GM18951 (cell line): ENCODE results near the gene GLUD2.
"Not testable (repeated sequence)": the region's sequence is repeated elsewhere in the genome, so short reads cannot be mapped to it uniquely, and the experiment has no call there.

ENCODE experiments used
- POLR2A ChIP-seq: IDR thresholded peaks from 4 replicates; pipeline ENCODE4 v1.6.1; 2011; ENCODE audit warnings: mild to moderate bottlenecking; ENCODE audit not compliant: insufficient read length, insufficient read depth; ENCODE audit errors: extremely low read depth
- in situ Hi-C: fragments of 300-500 bp; cut with MboI; formaldehyde crosslinking; loops from one replicate; pipeline ENCODE4 v1.12.0; 2022; ENCODE audit warnings: low sequenced_read_pairs, mixed read lengths, inconsistent platforms; ENCODE audit not compliant: unreplicated experiment

Gene GLUD2

DNA sequence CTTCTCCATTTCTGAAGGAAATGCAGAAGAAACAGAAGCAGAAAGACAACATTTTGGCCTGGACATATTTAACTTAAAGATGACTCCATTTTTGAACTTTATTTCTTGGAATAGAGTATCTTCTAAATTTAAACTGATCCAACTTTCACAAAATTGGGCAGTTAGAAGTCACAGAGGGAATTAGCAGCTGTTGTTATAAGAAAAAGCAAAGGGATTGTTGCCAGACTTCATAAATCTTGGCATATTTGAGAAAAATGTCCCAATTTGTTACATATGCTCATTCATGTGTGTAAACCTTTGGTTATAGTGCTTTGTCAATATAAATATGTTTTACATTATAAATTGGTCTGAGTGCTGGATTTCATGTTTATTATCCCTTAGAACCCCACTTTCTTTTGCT is 3.4 kb downstream of the GLUD2 start:
- in situ Hi-C loops: no loop called here
- TF ChIP-seq POLR2A: no peak

DNA sequence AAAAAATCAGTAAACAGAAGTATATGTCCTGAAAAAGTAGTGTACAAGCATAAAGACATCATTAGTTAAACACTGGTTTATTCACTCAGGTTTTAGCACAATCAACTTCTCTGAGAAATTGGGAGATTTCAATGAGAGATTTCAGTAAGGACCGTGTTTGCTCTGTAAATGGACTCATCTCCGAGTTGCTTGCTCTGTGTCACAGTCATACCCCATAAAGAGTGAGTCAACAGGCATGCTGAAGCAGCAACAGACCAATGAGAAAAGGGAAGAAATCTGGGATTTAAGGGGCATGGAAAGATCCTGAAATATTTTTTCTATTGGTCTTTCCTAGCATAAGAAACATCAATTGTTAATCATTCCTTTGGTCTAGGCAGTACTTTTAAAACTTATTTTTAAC is 4.7 kb downstream of the GLUD2 start:
- in situ Hi-C loops: no loop called here
- TF ChIP-seq POLR2A: no peak

DNA sequence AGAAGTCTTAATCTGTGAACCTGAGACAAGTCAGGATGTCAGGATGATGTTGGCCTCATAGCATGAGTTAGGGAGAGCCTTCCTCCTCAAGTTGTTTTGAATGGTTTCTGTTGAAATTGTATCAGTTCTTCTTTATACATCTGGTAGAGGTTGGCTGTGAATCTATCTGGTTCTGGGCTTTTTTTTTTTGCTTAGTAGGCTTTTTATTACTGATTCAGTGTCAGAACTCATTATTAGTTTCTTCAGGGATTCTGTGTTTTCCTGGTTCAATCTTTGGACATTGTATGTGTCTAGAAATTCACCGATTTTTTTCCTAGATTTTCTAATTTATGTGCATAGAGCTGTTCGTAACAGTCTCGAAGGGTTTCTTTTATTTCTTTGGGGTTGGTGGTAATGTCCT is 14.9 kb downstream of the GLUD2 start:
- in situ Hi-C loops: no loop called here

DNA sequence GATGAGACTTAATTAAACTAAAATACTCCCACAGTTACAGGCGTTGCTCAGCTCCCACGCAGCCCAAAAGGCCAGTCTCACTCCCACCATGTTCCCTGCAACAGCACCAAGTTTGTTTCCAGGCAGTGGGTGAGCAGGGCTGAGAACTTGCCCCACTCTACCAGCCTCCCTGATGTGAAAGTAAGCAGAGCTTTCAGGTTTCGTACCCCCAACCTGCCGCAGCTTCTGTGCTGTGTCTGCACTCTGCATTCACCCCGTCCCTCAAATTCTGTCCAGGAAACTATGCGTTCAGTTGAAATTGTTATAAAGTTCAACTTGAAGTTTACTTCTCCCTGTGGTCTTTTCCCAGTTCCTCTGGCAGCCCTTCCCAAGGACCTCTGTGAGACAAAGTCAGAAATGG is 17.2 kb downstream of the GLUD2 start:
- TF ChIP-seq POLR2A: no peak
- in situ Hi-C loops: no loop called here

More for the DNA sequence above, 14.9 kb downstream of the GLUD2 start:
- no peak for TF ChIP-seq POLR2A

DNA sequence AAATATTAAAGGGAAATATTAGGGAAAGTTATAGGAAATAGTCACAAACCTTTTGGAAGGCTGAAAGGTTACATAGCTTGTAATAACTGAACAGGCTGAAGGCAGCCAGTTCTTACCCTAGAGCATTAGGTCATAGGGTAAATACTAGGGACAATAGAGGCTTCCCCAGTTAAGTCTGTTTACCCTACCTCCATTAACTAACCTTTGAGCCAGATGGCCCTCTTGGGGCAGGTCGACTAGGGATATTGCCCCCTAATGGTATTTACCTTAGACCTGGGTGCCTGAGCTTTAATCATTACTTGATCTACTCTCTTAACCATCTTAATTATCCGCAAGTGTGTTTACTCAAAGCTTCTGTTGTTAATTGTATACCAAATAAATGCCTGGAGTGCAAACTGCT is 36.8 kb downstream of the GLUD2 start:
- in situ Hi-C loops: not testable (repeated sequence)

DNA sequence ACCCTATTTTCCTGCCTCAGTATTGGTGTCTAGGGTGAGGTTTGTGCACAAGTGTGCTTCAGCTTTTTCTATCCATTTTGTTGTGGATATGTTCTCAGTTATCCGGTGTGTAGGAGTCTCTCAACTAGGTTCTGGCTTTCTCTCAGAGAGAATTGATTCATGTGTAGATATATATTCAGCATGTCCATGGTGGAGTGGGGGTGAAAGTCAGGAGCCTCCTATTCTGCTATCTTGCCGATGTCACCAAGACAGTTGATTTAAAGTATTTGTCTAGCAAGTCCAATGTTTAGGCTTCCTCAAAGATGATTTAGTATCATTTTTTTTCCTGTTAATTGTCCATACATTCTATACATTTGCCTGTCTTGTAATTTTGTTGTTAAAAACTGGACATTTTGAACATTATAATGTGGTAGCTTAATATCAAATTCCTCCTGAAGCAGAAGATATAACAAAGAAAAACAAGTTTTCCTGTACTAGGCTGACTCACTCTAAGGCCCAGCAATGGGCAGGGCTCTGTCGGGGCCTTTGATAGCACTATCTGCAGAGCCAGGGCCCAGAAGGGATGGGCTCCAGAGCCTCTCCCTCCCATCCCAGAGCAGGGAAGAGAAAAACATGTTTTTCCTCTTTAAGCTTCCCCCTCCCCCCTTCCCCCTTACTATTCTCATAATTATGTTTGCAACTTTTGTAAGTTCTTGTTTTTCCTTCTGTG is 37.6 kb downstream of the GLUD2 start:
- in situ Hi-C loops: no loop called here
- no peak for TF ChIP-seq POLR2A

DNA sequence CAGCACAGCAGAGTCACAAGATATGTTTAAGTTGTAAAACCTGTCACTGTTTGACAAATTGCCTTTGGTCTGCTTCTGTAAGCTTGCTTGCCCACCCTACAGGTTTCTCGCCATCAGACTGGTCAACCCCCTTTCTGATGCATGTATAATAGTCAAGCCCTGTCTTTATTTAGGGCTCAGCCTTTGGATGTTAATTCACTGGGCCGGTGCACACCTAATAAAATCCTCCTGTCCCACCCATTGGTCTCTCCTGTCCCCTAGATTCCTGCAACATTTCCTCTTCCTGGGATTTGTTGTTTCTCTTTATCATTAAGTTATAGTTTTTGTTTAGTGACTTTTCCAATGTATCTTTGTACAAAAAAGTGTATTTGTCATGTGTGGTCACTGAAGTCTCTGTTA is 38.2 kb downstream of the GLUD2 start:
- in situ Hi-C loops: no loop called here
- TF ChIP-seq POLR2A: no peak

DNA sequence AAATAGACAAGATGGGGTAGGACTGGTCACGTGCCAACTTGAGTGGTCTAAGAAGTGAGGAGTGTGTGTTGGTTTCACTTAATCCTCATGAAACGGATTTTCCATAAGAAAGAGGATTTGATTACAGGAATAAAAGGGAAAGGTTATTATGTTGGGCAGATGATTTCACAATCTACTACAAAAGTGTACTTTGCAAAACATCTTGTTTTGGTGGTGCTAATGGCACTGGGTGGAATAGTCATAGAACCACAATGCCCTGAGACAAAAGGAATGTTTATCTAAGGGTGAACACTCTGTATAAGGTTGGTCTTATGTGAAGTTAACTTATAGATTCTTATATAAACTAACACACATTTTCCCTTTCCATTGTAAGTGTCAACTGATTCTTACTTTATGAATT is 45.6 kb downstream of the GLUD2 start:
- in situ Hi-C loops: no loop called here
- no peak for TF ChIP-seq POLR2A
